B cell (primary cell): ENCODE measurements around the gene MPC2. TPM values are rescaled to one million over a fixed set of nuclear protein-coding genes. Genes with fewer than 3 reads are reported as not detected.

Source experiments
- ATAC-seq: fragments of 200-7000 bp; cut with Tn5 transposase; one replicate; pipeline ENCODE4 v1.10.0; 2021; ENCODE audit warnings: low read depth, mild to moderate bottlenecking, moderate number of reproducible peaks, moderate library complexity
- CTCF ChIA-PET: fragments of 350-600 bp; sonication (Branson Sonifier 250); formaldehyde crosslinking; loops from one replicate; lab custom pipeline; 2021; ENCODE audit warnings: antibody characterized with exemption, inconsistent platforms; lab: Charles Lee
- POLR2A ChIA-PET: fragments of 350-600 bp; sonication (Branson Sonifier 250); formaldehyde crosslinking; loops from one replicate; lab custom pipeline; 2021; ENCODE audit warnings: antibody characterized with exemption; lab: Charles Lee
- DNase-seq: peaks from one replicate; pipeline ENCODE4 v3.0.0; 2013
- H2AFZ ChIP-seq: 2 replicates; pipeline ENCODE4 v1.6.1; 2012; ENCODE audit warnings: mild to moderate bottlenecking, low read depth, low read length; ENCODE audit not compliant: insufficient read depth, poor library complexity, severe bottlenecking
- H3K27ac ChIP-seq, 2 donors: 1 replicate in 1 of 2; 2 replicates in 1 of 2; pipeline ENCODE4 v1.5.1; 2012 to 2013; ENCODE audit warnings: low read length in 2 of 2, mild to moderate bottlenecking in 2 of 2, moderate library complexity in 1 of 2
- H3K27me3 ChIP-seq, 4 experiments: fragments of 200-600 bp in 1 of 4; sonication (generic) in 1 of 4; replicated peaks in 1 of 4; 1 replicate in 2 of 4; 2 replicates in 2 of 4; pipeline versions ENCODE4 v1.6.1 to v1.7.0; 2013 to 2016; ENCODE audit warnings: low read length in 3 of 4, mild to moderate bottlenecking in 2 of 4, mixed read lengths in 1 of 4, moderate library complexity in 1 of 4; ENCODE audit not compliant: insufficient read depth in 4 of 4, control insufficient read depth in 3 of 4; ENCODE audit errors: control extremely low read depth in 1 of 4
- H3K36me3 ChIP-seq, 2 experiments: replicated peaks in 1 of 2; 1 replicate in 1 of 2; 2 replicates in 1 of 2; pipeline versions ENCODE4 v1.6.1 to v1.7.1; 2013; ENCODE audit warnings: low read length in 1 of 2; ENCODE audit not compliant: insufficient read depth in 2 of 2, control insufficient read depth in 1 of 2; ENCODE audit errors: control extremely low read depth in 1 of 2, extremely low read depth in 1 of 2
- H3K4me1 ChIP-seq, 2 donors: fragments of 200-600 bp in 1 of 2; sonication (generic) in 1 of 2; 1 replicate in 1 of 2; 2 replicates in 1 of 2; pipeline versions ENCODE4 v1.5.1 to v1.6.1; 2013 to 2017; ENCODE audit warnings: low read length in 2 of 2; ENCODE audit not compliant: control insufficient read depth in 2 of 2, insufficient read depth in 2 of 2
- H3K4me2 ChIP-seq: replicated peaks from 2 replicates; pipeline ENCODE3; 2012; ENCODE audit warnings: mild to moderate bottlenecking, low read depth, low read length; ENCODE audit not compliant: poor library complexity, severe bottlenecking
- H3K4me3 ChIP-seq, 5 experiments: fragments of 200-600 bp in 1 of 5; sonication (generic) in 1 of 5; 1 replicate in 3 of 5; 2 replicates in 2 of 5; pipeline versions ENCODE4 v1.5.1 to v1.7.0; 2011 to 2016; ENCODE audit warnings: low read length in 4 of 5, mild to moderate bottlenecking in 4 of 5, low read depth in 2 of 5, control low read depth in 1 of 5, moderate library complexity in 1 of 5; ENCODE audit not compliant: insufficient read depth in 1 of 5; ENCODE audit errors: control extremely low read depth in 1 of 5, extremely low read depth in 1 of 5
- H3K79me2 ChIP-seq: fragments of 200-600 bp; sonication (generic); one replicate; pipeline ENCODE4 v1.6.0; 2016; ENCODE audit warnings: low read length; ENCODE audit not compliant: control insufficient read depth, insufficient read depth
- H3K9ac ChIP-seq: fragments of 200-600 bp; sonication (generic); 2 replicates; pipeline ENCODE4 v1.6.1; 2017; ENCODE audit warnings: mild to moderate bottlenecking, low read length, moderate library complexity
- H3K9me3 ChIP-seq, 3 donors: one replicate each; pipeline versions ENCODE4 v1.6.1 to v1.7.1; 2013; ENCODE audit warnings: low read length in 2 of 3; ENCODE audit not compliant: control insufficient read depth in 2 of 3, insufficient read depth in 1 of 3; ENCODE audit errors: control extremely low read depth in 1 of 3
- H4K20me1 ChIP-seq: 2 replicates; pipeline ENCODE4 v1.6.0; 2012; ENCODE audit warnings: mild to moderate bottlenecking, low read length; ENCODE audit not compliant: insufficient read depth, control insufficient read depth, poor library complexity, severe bottlenecking
- H3K27ac Mint-ChIP-seq: one replicate; pipeline ENCODE4 v1.8.0; 2021; ENCODE audit warnings: mixed read lengths
- H3K27me3 Mint-ChIP-seq: one replicate; pipeline ENCODE4 v1.8.0; 2021; ENCODE audit warnings: mixed read lengths
- H3K4me1 Mint-ChIP-seq: one replicate; pipeline ENCODE4 v1.8.0; 2021; ENCODE audit warnings: mixed read lengths
- H3K4me3 Mint-ChIP-seq: one replicate; pipeline ENCODE4 v1.8.0; 2021; ENCODE audit warnings: mixed read lengths
- H3K9me3 Mint-ChIP-seq: one replicate; pipeline ENCODE4 v1.8.0; 2022; ENCODE audit warnings: mixed read lengths; ENCODE audit not compliant: insufficient read depth
- EZH2 ChIP-seq: IDR thresholded peaks from 2 replicates; pipeline ENCODE4 v1.6.1; 2012; ENCODE audit warnings: borderline replicate concordance, low read depth, mild to moderate bottlenecking, moderate library complexity, low read length; ENCODE audit not compliant: insufficient read depth, poor library complexity, severe bottlenecking
- WGBS: methylation state at CpG from one replicate; pipeline ENCODE4 v1.1.5; 2013; ENCODE audit warnings: missing lambda C conversion rate; ENCODE audit not compliant: insufficient coverage; 5-methylcytosine and 5-hydroxymethylcytosine counted together
- intact Hi-C: fragments of 100-400 bp; cut with micrococcal nuclease; formaldehyde crosslinking; loops from one replicate; pipeline ENCODE4 v1.10.0; 2022
- polyA minus RNA-seq: library from RNA; depleted of rRNA, polyadenylated mRNA; stranded (reverse); fragments of >200 nt; gene quantifications from 2 replicates; pipeline ENCODE4 v1.2.3, GENCODE V29; 2012
- polyA plus RNA-seq: library from polyadenylated mRNA; depleted of rRNA; stranded (reverse); fragments of >200 nt; gene quantifications from 2 replicates; pipeline ENCODE4 v1.2.3, GENCODE V29; 2012
- total RNA-seq, 2 donors: library from RNA; stranded (reverse); fragments of 120-200 nt in 1 of 2; gene quantifications; 1 replicate in 1 of 2; 2 replicates in 1 of 2; pipeline versions ENCODE4 v1.2.3 to v1.2.4, GENCODE V29; 2013 to 2022
- TF ChIP-seq, protein P1 (sequence below): fragments of 200-600 bp; IDR thresholded peaks from one replicate; pipeline ENCODE4 v1.8.0; 2022; ENCODE audit warnings: antibody characterized with exemption, mild to moderate bottlenecking

Gene MPC2
- total RNA-seq (17.5 and 24.4 TPM in 2 replicates), polyA plus RNA-seq (16.4 and 23.2 TPM in 2 replicates), polyA minus RNA-seq (18.6 and 24.3 TPM in 2 replicates)
- total RNA-seq (2013): 37.0 TPM

- Histone ChIP-seq H3K27ac (peak within 1 kb of the TSS; percentile 87 to 95), H2AFZ (peak within 1 kb of the TSS; percentile 95), H4K20me1 (no peaks in the 10 kb centered on the region), H3K79me2 (peaks cover 82% of the 10 kb centered on the region), H3K9me3 (no peaks in the 10 kb centered on the region), H3K36me3 (no peaks in the 10 kb centered on the region), H3K9ac (peak within 1 kb of the TSS; percentile 90), H3K27me3 (no peaks in the 10 kb centered on the region), H3K4me2 (peak within 1 kb of the TSS; percentile 84), H3K4me3 (peak within 1 kb of the TSS; percentile 79 to 96 (median 94)), H3K4me1 (peaks cover 10 to 27% of the 10 kb centered on the region in 2 donors)
- intact Hi-C loops: loop anchor here (1.0 to 10.0 kb wide), 13 partner anchors 68 to 1430 kb away; partner anchors contain the start of genes BLZF1, CREG1, NME7 and POGK
- Mint-ChIP-seq H3K27me3 (no peaks in the 10 kb centered on the region), H3K27ac (peak within 1 kb of the TSS; percentile 100), H3K4me1 (peaks cover 35% of the 10 kb centered on the region), H3K9me3 (no peaks in the 10 kb centered on the region), H3K4me3 (peak within 1 kb of the TSS; percentile 95)
- ATAC-seq: peak; percentile 16
- peak; percentile 82 for DNase-seq
- ChIA-PET POLR2A (interaction anchor here (0.9 kb wide), 1 partner anchor 114 kb away, joined by 3 read pairs; no protein-coding TSS in a partner anchor), CTCF (interaction anchor here (0.6 kb wide), 1 partner anchor 1431 kb away, joined by 3 read pairs; no protein-coding TSS in a partner anchor)
- WGBS: 0% methylated on average over 50 of the region's 51 CpGs
- TF ChIP-seq, protein P1, sequence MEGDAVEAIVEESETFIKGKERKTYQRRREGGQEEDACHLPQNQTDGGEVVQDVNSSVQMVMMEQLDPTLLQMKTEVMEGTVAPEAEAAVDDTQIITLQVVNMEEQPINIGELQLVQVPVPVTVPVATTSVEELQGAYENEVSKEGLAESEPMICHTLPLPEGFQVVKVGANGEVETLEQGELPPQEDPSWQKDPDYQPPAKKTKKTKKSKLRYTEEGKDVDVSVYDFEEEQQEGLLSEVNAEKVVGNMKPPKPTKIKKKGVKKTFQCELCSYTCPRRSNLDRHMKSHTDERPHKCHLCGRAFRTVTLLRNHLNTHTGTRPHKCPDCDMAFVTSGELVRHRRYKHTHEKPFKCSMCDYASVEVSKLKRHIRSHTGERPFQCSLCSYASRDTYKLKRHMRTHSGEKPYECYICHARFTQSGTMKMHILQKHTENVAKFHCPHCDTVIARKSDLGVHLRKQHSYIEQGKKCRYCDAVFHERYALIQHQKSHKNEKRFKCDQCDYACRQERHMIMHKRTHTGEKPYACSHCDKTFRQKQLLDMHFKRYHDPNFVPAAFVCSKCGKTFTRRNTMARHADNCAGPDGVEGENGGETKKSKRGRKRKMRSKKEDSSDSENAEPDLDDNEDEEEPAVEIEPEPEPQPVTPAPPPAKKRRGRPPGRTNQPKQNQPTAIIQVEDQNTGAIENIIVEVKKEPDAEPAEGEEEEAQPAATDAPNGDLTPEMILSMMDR: no peak
- no peak for TF ChIP-seq EZH2
Observed at GRCh38 chr1:167936930-167937708, at the start of gene MPC2. Gene MPC2 (minus strand): TSS chr1:167937072. CDS start chr1:167935841, 1,231 bp downstream.
